Right lobe of liver (tissue), 4 donors: Measurements from ENCODE around the gene TACC3.

Source experiments
- CTCF ChIP-seq, 4 donors: fragments of 200-600 bp in 3 of 4; fragments of 450-650 bp in 1 of 4; IDR thresholded peaks; one replicate each; pipeline versions ENCODE4 v1.5.1 to v1.8.0; 2016 to 2022; ENCODE audit warnings: antibody characterized with exemption in 4 of 4, mild to moderate bottlenecking in 2 of 4
- POLR2A ChIP-seq: fragments of 450-650 bp; IDR thresholded peaks from one replicate; pipeline ENCODE4 v1.6.1; 2017; ENCODE audit warnings: antibody characterized with exemption, mild to moderate bottlenecking
- donor health status: DM: no; HTN: no; CAD: no.
- donor health status: DM: no; HTN: no; CAD: no.
- donor health status: DM: no; HTN: yes; CAD: no.

- TF ChIP-seq CTCF (IDR thresholded peaks at IDR 0.05) = no peak
- no peak for TF ChIP-seq POLR2A
Measured at GRCh38 chr4:1708581-1708980, 12.7 kb upstream of the TACC3 start.
